ENCODE measurements around the gene PRCC. TPM values are rescaled to one million over a fixed set of nuclear protein-coding genes. Genes with fewer than 3 reads are reported as not detected.

Gene PRCC
- 39.4 TPM for total RNA-seq
- long read RNA-seq, transcript PRCC-201 (7 exons, 2,105 nt) = major isoform, 94 of 108 reads
- long read RNA-seq, partial matches to known transcripts = 2 of 108 reads
- long read RNA-seq, other reads (novel, unspliced or antisense) = 12 of 108 reads

GRCh38 chr1:156767101-156767878 lies at the start of gene PRCC:
PRCC (plus strand) TSS chr1:156767535; CDS start chr1:156767772, 237 bp downstream.
- intact Hi-C loops (cut with DNase I) = no loop called here

GRCh38 chr1:156721131-156721530 lies 46.2 kb upstream of the PRCC start:
- DNase-seq = no peak
- intact Hi-C loops (cut with DNase I) = no loop called here
- no peak for ATAC-seq (ENCODE audit: poor library complexity)

More at GRCh38 chr1:156767101-156767878, at the start of gene PRCC:
- ATAC-seq (ENCODE audit: poor library complexity) (peak; percentile 95), DNase-seq (peak; percentile 98)

- intact Hi-C loops (cut with DNase I) = no loop called here
- ATAC-seq (ENCODE audit: poor library complexity) = no peak
- DNase-seq = no peak
Observed at GRCh38 chr1:156721535-156721934, 45.8 kb upstream of the PRCC start.

- ATAC-seq (ENCODE audit: poor library complexity) (peak; percentile 79), DNase-seq (peak; percentile 95)
- intact Hi-C loops (cut with DNase I) = loop anchor here (2.0 kb wide), 1 partner anchor 37 kb away; no protein-coding TSS in a partner anchor
Observed at GRCh38 chr1:156725683-156726280, 41.6 kb upstream of the PRCC start.

GRCh38 chr1:156726549-156727226 lies 40.6 kb upstream of the PRCC start:
- no peak for DNase-seq
- intact Hi-C loops (cut with DNase I) = no loop called here
- no peak for ATAC-seq (ENCODE audit: poor library complexity)

GRCh38 chr1:156727492-156727891 lies 39.8 kb upstream of the PRCC start:
- no peak for DNase-seq
- intact Hi-C loops (cut with DNase I) = no loop called here
- no peak for ATAC-seq (ENCODE audit: poor library complexity)

- DNase-seq = peak; percentile 88
- intact Hi-C loops (cut with DNase I) = no loop called here
- ATAC-seq (ENCODE audit: poor library complexity) = peak; percentile 84
Observed at GRCh38 chr1:156727926-156728598, 39.3 kb upstream of the PRCC start, which contains the start of gene METTL25B. METTL25B (plus strand) TSS chr1:156728469; CDS start chr1:156729105, 636 bp downstream.

- ATAC-seq (ENCODE audit: poor library complexity) = peak; percentile 95
- peak; percentile 99 for DNase-seq
- intact Hi-C loops (cut with DNase I) = no loop called here
Observed at GRCh38 chr1:156728599-156729462, 38.5 kb upstream of the PRCC start, which contains the start of gene ISG20L2. ISG20L2 (minus strand) TSS chr1:156728766; CDS start chr1:156727652, 1,114 bp downstream.

- intact Hi-C loops (cut with DNase I) = no loop called here
- DNase-seq = no peak
- no peak for ATAC-seq (ENCODE audit: poor library complexity)
Observed at GRCh38 chr1:156733989-156734584, 33.2 kb upstream of the PRCC start.

GRCh38 chr1:156738407-156738806 lies 28.9 kb upstream of the PRCC start:
- ATAC-seq (ENCODE audit: poor library complexity) (no peak), DNase-seq (no peak)
- intact Hi-C loops (cut with DNase I) = no loop called here

- DNase-seq (no peak), ATAC-seq (ENCODE audit: poor library complexity) (no peak)
- intact Hi-C loops (cut with DNase I) = no loop called here
Observed at GRCh38 chr1:156738916-156739315, 28.4 kb upstream of the PRCC start.

- intact Hi-C loops (cut with DNase I) = no loop called here
- ATAC-seq (ENCODE audit: poor library complexity) (peak; percentile 3), DNase-seq (no peak)
Observed at GRCh38 chr1:156740237-156740740, 27.0 kb upstream of the PRCC start.

- peak; percentile 94 for ATAC-seq (ENCODE audit: poor library complexity)
- intact Hi-C loops (cut with DNase I) = no loop called here
- DNase-seq = peak; percentile 98
Observed at GRCh38 chr1:156740741-156741480, 26.4 kb upstream of the PRCC start, which contains the start of gene MRPL24. MRPL24 (minus strand) TSS chr1:156741088; CDS start chr1:156738704, 2,384 bp downstream.

GRCh38 chr1:156741481-156741983 lies 25.8 kb upstream of the PRCC start:
- intact Hi-C loops (cut with DNase I) = no loop called here
- DNase-seq (peak; percentile 34), ATAC-seq (ENCODE audit: poor library complexity) (no peak)

GRCh38 chr1:156742017-156742416 lies 25.3 kb upstream of the PRCC start:
- peak; percentile 19 for DNase-seq
- no peak for ATAC-seq (ENCODE audit: poor library complexity)
- intact Hi-C loops (cut with DNase I) = no loop called here

GRCh38 chr1:156742801-156743200 lies 24.5 kb upstream of the PRCC start:
- no peak for ATAC-seq (ENCODE audit: poor library complexity)
- DNase-seq = peak; percentile 4
- intact Hi-C loops (cut with DNase I) = no loop called here
